Measurements from ENCODE around the gene ARHGAP8.

DNA sequence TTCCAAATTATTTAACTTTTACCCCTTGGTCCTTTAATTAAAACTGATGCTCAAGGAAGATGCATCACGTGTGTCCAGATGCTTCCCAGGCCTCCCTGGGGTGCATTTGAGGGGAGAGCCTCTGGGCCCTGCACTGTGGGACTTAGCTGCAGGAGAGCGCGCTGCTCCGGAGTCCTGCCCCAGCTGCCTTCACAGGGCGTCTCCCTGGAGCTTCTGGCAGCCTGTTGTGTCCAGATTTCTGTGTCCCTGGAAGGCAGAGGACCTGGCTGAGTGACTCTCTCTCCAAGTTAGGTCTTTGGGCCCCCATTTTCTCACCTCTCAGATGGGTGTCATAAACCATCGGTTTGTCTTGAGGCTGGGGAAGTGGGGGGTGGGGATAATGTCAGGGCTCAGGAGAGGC, 3.0 kb downstream of the ARHGAP8 start:
- TF ChIP-seq ZBTB44 (CRISPR knock-in tag; IDR thresholded peaks at IDR 0.05) (no peak), CSRNP2 (CRISPR knock-in tag; conservative IDR thresholded peaks at IDR 0.05; ENCODE audit: low read depth) (no peak), RAD21 (CRISPR knock-in tag; IDR thresholded peaks at IDR 0.05) (no peak), KDM1A (CRISPR knock-in tag; IDR thresholded peaks at IDR 0.05) (no peak), SMARCC2 (IDR thresholded peaks at IDR 0.05) (no peak), MTA1 (CRISPR knock-in tag; IDR thresholded peaks at IDR 0.05; ENCODE audit: borderline replicate concordance) (no peak), EED (CRISPR knock-in tag; IDR thresholded peaks at IDR 0.05) (no peak), HNRNPL (IDR thresholded peaks at IDR 0.05; ENCODE audit: low read depth, low read length) (no peak)
